Fibroblast of pulmonary artery (primary cell): ENCODE data around the gene CDH19.
A peak's percentile ranks its signal among the peaks of the same experiment; 100 is the strongest.

ENCODE experiments used
- DNase-seq: peaks from one replicate; pipeline ENCODE4 v3.0.0-alpha.2; 2010; ENCODE audit warnings: low read depth
- H3K4me3 ChIP-seq: replicated peaks from 2 replicates; pipeline ENCODE4 v1.5.1; 2011; ENCODE audit warnings: low read depth, mild to moderate bottlenecking, control low read depth, low read length, moderate library complexity
- CTCF ChIP-seq: IDR thresholded peaks from 2 replicates; pipeline ENCODE4 v1.5.1; 2011; ENCODE audit warnings: mild to moderate bottlenecking, control low read depth, low read length, inconsistent platforms; ENCODE audit errors: missing control alignments

The CDH19 gene

GRCh38 chr18:66603941-66604627 is at the start of gene CDH19:
Gene CDH19 (minus strand): TSS chr18:66604090. CDS start chr18:66572204, 31,886 bp downstream.
- no peak for TF ChIP-seq CTCF
- no peak within 1 kb of the TSS for H3K4me3 ChIP-seq
- peak; percentile 45 for DNase-seq

- DNase-seq = no peak
- no peak for TF ChIP-seq CTCF
- H3K4me3 ChIP-seq = no peak overlapping the region
These were observed 43.8 kb upstream of the CDH19 start for GRCh38 chr18:66647671-66648070.

- H3K4me3 ChIP-seq = no peak overlapping the region
- no peak for TF ChIP-seq CTCF
- peak; percentile 26 for DNase-seq
These were observed 42.7 kb upstream of the CDH19 start for GRCh38 chr18:66646609-66647008.

- no peak for DNase-seq
- no peak overlapping the region for H3K4me3 ChIP-seq
- no peak for TF ChIP-seq CTCF
These were observed 42.1 kb upstream of the CDH19 start for GRCh38 chr18:66645983-66646382.

- no peak overlapping the region for H3K4me3 ChIP-seq
- no peak for TF ChIP-seq CTCF
- no peak for DNase-seq
These were observed 37.2 kb upstream of the CDH19 start for GRCh38 chr18:66641056-66641455.

GRCh38 chr18:66640431-66640830 is 36.5 kb upstream of the CDH19 start:
- no peak overlapping the region for H3K4me3 ChIP-seq
- no peak for TF ChIP-seq CTCF
- peak; percentile 72 for DNase-seq

- no peak for DNase-seq
- no peak overlapping the region for H3K4me3 ChIP-seq
- no peak for TF ChIP-seq CTCF
These were observed 35.2 kb upstream of the CDH19 start for GRCh38 chr18:66638856-66639629.
